ENCODE data around the gene SLC36A4.
A peak's percentile ranks its signal among the peaks of the same experiment; 100 is the strongest.

GRCh38 chr11:93169143-93169542 lies 28.6 kb downstream of the SLC36A4 start:
- TF ChIP-seq FOS (IDR thresholded peaks at IDR 0.05; ENCODE audit: low read depth, low read length) (no peak), CTCF (conservative IDR thresholded peaks at IDR 0.05; ENCODE audit: low read depth, low read length) (no peak), POLR2A (IDR thresholded peaks at IDR 0.05; ENCODE audit: low read depth, low read length) (no peak), RCOR1 (IDR thresholded peaks at IDR 0.05; ENCODE audit: insufficient replicate concordance, low read length) (no peak), SMC3 (IDR thresholded peaks at IDR 0.05; ENCODE audit: low read depth, low read length) (no peak), ELK1 (IDR thresholded peaks at IDR 0.05; ENCODE audit: borderline replicate concordance, low read depth, low read length) (no peak), RAD21 (IDR thresholded peaks at IDR 0.05; ENCODE audit: low read length) (no peak), USF2 (IDR thresholded peaks at IDR 0.05; ENCODE audit: low read depth, low read length) (no peak), MXI1 (IDR thresholded peaks at IDR 0.05; ENCODE audit: borderline replicate concordance, low read depth, low read length) (no peak), CEBPB (IDR thresholded peaks at IDR 0.05; ENCODE audit: low read depth, low read length) (peak; percentile 83), RFX5 (IDR thresholded peaks at IDR 0.05; ENCODE audit: low read depth, low read length) (no peak), MAFK (IDR thresholded peaks at IDR 0.05; ENCODE audit: low read depth, low read length) (no peak), BHLHE40 (IDR thresholded peaks at IDR 0.05; ENCODE audit: low read depth, low read length) (no peak)

All from IMR-90 (cell line).